HepG2 (cell line): ENCODE measurements around the gene TUBB. TPM values are rescaled to one million over a fixed set of nuclear protein-coding genes. Genes with fewer than 3 reads are reported as not detected.
A peak's percentile ranks its signal among the peaks of the same experiment; 100 is the strongest.

Experiments
- GATAD1 ChIP-seq: IDR thresholded peaks from 2 replicates; pipeline ENCODE4 v1.6.1; 2016; ENCODE audit warnings: missing genetic modification reagents, missing compliant biosample characterization
- HNF1A ChIP-seq, 2 experiments: sonication (generic) in 1 of 2; formaldehyde crosslinking in 1 of 2; IDR thresholded peaks; 2 replicates each; pipeline versions ENCODE4 v1.4.0 to v1.6.1; 2016 to 2020; ENCODE audit warnings: borderline replicate concordance in 1 of 2, low read depth in 1 of 2, mild to moderate bottlenecking in 1 of 2, missing genetic modification reagents in 1 of 2
- IKZF4 ChIP-seq: sonication (generic); formaldehyde crosslinking; IDR thresholded peaks from 2 replicates; pipeline ENCODE4 v1.5.1; 2020; ENCODE audit warnings: borderline replicate concordance, mild to moderate bottlenecking, low read depth, missing genetic modification reagents; ENCODE audit errors: not compliant biosample characterization
- NPAS2 ChIP-seq: sonication (generic); formaldehyde crosslinking; IDR thresholded peaks from 2 replicates; pipeline ENCODE4 v1.8.0; 2022; ENCODE audit warnings: mild to moderate bottlenecking, missing genetic modification reagents, borderline replicate concordance
- SOX13 ChIP-seq, 3 experiments: fragments of 450-650 bp in 1 of 3; sonication (generic) in 1 of 3; formaldehyde crosslinking in 1 of 3; IDR thresholded peaks in 2 of 3; conservative IDR thresholded peaks in 1 of 3; 2 replicates each; pipeline versions ENCODE4 v1.5.0 to v1.6.1; 2016 to 2020; ENCODE audit warnings: antibody characterized with exemption in 1 of 3, mild to moderate bottlenecking in 1 of 3, missing compliant biosample characterization in 1 of 3, missing genetic modification reagents in 1 of 3, moderate library complexity in 1 of 3
- SRY ChIP-seq: sonication (generic); formaldehyde crosslinking; IDR thresholded peaks from 2 replicates; pipeline ENCODE4 v1.8.0; 2022; ENCODE audit warnings: mild to moderate bottlenecking, missing genetic modification reagents
- ZKSCAN1 ChIP-seq: fragments of 150-350 bp; IDR thresholded peaks from 2 replicates; pipeline ENCODE4 v1.6.1; 2014; ENCODE audit warnings: low read length
- ZNF431 ChIP-seq: sonication (generic); formaldehyde crosslinking; IDR thresholded peaks from 2 replicates; pipeline ENCODE4 v1.9.0; 2022; ENCODE audit warnings: missing genetic modification reagents, low read depth, mild to moderate bottlenecking, borderline replicate concordance
- ZNF503 ChIP-seq: sonication (generic); formaldehyde crosslinking; IDR thresholded peaks from 2 replicates; pipeline ENCODE4 v1.4.0; 2020; ENCODE audit warnings: missing genetic modification reagents
- polyA plus RNA-seq, 8 experiments: library from polyadenylated mRNA; depleted of rRNA in 3 of 8; stranded (reverse) in 7 of 8; unstranded in 1 of 8; fragments of >200 nt; fragmentation: Illumina TruSeq in 4 of 8; extraction: Trizol in 4 of 8; gene quantifications; 2 replicates each; pipeline versions ENCODE4 v1.2.1 to v1.2.3, GENCODE V29; 2011 to 2016; ENCODE audit warnings: low read depth in 4 of 8, missing spikeins in 1 of 8, mixed read lengths in 1 of 8; ENCODE audit not compliant: insufficient read depth in 1 of 8
- total RNA-seq, 5 experiments: library from RNA; depleted of rRNA; stranded (reverse); fragments of >200 nt; fragmentation: Illumina TruSeq; extraction: Trizol; gene quantifications; 2 replicates each; pipeline ENCODE4 v1.2.3, GENCODE V29; 2016; ENCODE audit warnings: low read depth in 1 of 5
- TF ChIP-seq, protein P1 (sequence below): sonication (generic); formaldehyde crosslinking; IDR thresholded peaks from 2 replicates; pipeline ENCODE4 v1.8.0; 2022; ENCODE audit warnings: missing genetic modification reagents, mild to moderate bottlenecking, moderate library complexity, borderline replicate concordance

TUBB gene
- total and polyA plus RNA-seq, 2 of the 13 experiments (the other 11 are each of a cell fraction or from before 2014, with no cell fraction given), result 911 to 1,163 TPM

DNA sequence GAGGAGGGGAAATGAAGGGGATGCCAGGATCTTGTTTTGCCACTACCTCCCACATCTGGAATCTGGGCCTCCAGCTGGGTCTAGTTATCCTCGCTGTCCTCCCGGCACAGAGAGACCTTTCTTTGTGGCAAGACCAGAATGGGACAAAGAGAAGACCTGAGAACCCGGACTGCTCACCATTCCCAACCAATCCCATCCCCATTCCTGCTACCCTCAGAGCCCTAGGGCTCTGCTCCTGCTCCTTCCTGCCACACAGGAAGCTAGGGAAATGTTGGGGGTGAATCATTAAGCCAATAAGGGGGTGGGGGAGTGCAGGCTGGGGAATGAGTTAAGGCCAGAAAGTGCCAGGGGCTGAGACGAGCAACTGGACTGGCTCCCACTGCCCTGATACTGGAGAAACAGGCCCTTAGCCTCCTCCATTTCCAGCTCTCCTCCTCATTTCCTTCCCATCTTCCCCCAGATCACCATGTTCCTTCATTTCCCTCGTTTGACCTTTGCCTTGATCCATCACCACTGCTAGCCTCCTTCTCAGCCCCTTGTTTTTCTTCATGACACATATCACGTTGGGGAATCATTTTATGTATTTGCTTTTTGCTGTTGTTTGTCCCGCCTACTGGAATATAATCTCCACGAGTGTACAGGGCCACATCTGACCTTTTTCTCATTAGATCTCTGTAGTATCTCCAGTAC, 28.8 kb downstream of the TUBB start (continued):
- TF ChIP-seq, protein P1, sequence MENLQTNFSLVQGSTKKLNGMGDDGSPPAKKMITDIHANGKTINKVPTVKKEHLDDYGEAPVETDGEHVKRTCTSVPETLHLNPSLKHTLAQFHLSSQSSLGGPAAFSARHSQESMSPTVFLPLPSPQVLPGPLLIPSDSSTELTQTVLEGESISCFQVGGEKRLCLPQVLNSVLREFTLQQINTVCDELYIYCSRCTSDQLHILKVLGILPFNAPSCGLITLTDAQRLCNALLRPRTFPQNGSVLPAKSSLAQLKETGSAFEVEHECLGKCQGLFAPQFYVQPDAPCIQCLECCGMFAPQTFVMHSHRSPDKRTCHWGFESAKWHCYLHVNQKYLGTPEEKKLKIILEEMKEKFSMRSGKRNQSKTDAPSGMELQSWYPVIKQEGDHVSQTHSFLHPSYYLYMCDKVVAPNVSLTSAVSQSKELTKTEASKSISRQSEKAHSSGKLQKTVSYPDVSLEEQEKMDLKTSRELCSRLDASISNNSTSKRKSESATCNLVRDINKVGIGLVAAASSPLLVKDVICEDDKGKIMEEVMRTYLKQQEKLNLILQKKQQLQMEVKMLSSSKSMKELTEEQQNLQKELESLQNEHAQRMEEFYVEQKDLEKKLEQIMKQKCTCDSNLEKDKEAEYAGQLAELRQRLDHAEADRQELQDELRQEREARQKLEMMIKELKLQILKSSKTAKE (CRISPR knock-in tag), result 0 out of 2 replicates have a peak, but pooled peaks have one; percentile 16
- TF ChIP-seq ZNF503 (CRISPR knock-in tag) (peak; percentile 16; the same call in 1 of the 2 replicates), ZNF431 (CRISPR knock-in tag) (peak; percentile 32; the same call in 1 of the 2 replicates), GATAD1 (CRISPR knock-in tag) (peak; percentile 12; the same call in 1 of the 2 replicates), HNF1A (IDR thresholded peaks at IDR 0.05; ENCODE audit: low read depth) (peak; percentile 92), HNF1A (CRISPR knock-in tag; IDR thresholded peaks at IDR 0.05; ENCODE audit: borderline replicate concordance) (peak; percentile 91), SOX13 (IDR thresholded peaks at IDR 0.05) (no peak), SOX13 (CRISPR knock-in tag; conservative IDR thresholded peaks at IDR 0.05 in 1 of 2, IDR thresholded peaks at IDR 0.05 in 1 of 2) (peak in 1 of 2 experiments; percentile 38; a peak in 2 of 4 replicates), SRY (CRISPR knock-in tag) (0 out of 2 replicates have a peak, but pooled peaks have one; percentile 71), ZKSCAN1 (no peak), NPAS2 (CRISPR knock-in tag) (no peak), IKZF4 (CRISPR knock-in tag) (peak; percentile 34)
